K562 (cell line): ENCODE results near the gene AP2M1. TPM values are rescaled to one million over a fixed set of nuclear protein-coding genes. Genes with fewer than 3 reads are reported as not detected.

Source experiments
- ATAC-seq: fragments of 200-7000 bp; cut with Tn5 transposase; 3 replicates; pipeline ENCODE4 v1.9.1; 2020; ENCODE audit warnings: moderate library complexity
- BruUV-seq: library from RNA; stranded (reverse); fragments of 400-500 nt; replicated peaks from 2 replicates; lab custom pipeline; 2021; lab: Mats Ljungman, UMichigan
- CTCF ChIA-PET: fragments of 300-600 bp; formaldehyde crosslinking; extraction: SDS; loops from one replicate; lab custom pipeline; 2021; ENCODE audit warnings: low intra/inter-chr PET ratio; lab: Yijun Ruan, JAX
- POLR2A ChIA-PET: fragments of 300-600, 350-650 bp; sonication (Branson Sonifier 250); formaldehyde crosslinking; extraction: SDS; loops from one replicate; lab custom pipeline; 2021; ENCODE audit warnings: antibody characterized with exemption, inconsistent platforms; lab: Yijun Ruan, JAX
- DNase-seq, 4 experiments: peaks; one replicate each; pipeline versions ENCODE4 v3.0.0 to v3.0.0-alpha.2; 2011 to 2018; ENCODE audit warnings: low spot score in 3 of 4, mixed read lengths in 3 of 4; ENCODE audit errors: extremely low read depth in 1 of 4
- FAIRE-seq: peaks from 2 replicates; lab custom pipeline; 2011; peaks lifted over from hg19 to GRCh38; lab: Jason Lieb, UNC
- H2AFZ ChIP-seq: 2 replicates; pipeline ENCODE4 v1.6.0; 2011; ENCODE audit warnings: low read depth, low read length, control low read depth, inconsistent platforms
- H3K27ac ChIP-seq: fragments of 200-600 bp; 3 replicates; pipeline ENCODE4 v1.8.0; 2011; ENCODE audit warnings: low read depth, mild to moderate bottlenecking, control low read depth, inconsistent platforms, low read length, moderate library complexity, mixed read lengths; ENCODE audit errors: extremely low read depth
- H3K27me3 ChIP-seq, 2 experiments: fragments of 300-600 bp in 1 of 2; 2 replicates in 1 of 2; 3 replicates in 1 of 2; pipeline versions ENCODE4 v1.6.0 to v1.8.0; 2011; ENCODE audit warnings: inconsistent platforms in 2 of 2, low read length in 2 of 2, mild to moderate bottlenecking in 1 of 2, mixed read lengths in 1 of 2, moderate library complexity in 1 of 2; ENCODE audit not compliant: control insufficient read depth in 2 of 2, insufficient read depth in 2 of 2
- H3K36me3 ChIP-seq: fragments of 300-600 bp; 3 replicates; pipeline ENCODE4 v1.8.0; 2011; ENCODE audit warnings: mild to moderate bottlenecking, low read length, inconsistent platforms; ENCODE audit not compliant: control insufficient read depth, insufficient read depth
- H3K4me1 ChIP-seq, 2 experiments: fragments of 200-600 bp in 1 of 2; replicated peaks in 1 of 2; 2 replicates in 1 of 2; 3 replicates in 1 of 2; pipeline versions ENCODE4 v1.5.1 to v1.8.0; 2011; ENCODE audit warnings: inconsistent platforms in 2 of 2, low read length in 2 of 2, mild to moderate bottlenecking in 1 of 2, mixed read lengths in 1 of 2, moderate library complexity in 1 of 2; ENCODE audit not compliant: control insufficient read depth in 2 of 2, insufficient read depth in 2 of 2
- H3K4me2 ChIP-seq: 2 replicates; pipeline ENCODE4 v1.6.1; 2011; ENCODE audit warnings: low read length, control low read depth, inconsistent platforms, mixed read lengths; ENCODE audit not compliant: insufficient read depth
- H3K4me3 ChIP-seq: fragments of 200-600 bp; sonication (generic), shearing (Covaris generic); 2 replicates; pipeline ENCODE4 v1.5.1; 2016; ENCODE audit warnings: control low read depth, inconsistent platforms
- H3K79me2 ChIP-seq: fragments of 200-600 bp; 3 replicates; pipeline ENCODE4 v1.8.0; 2011; ENCODE audit warnings: low read length, inconsistent platforms; ENCODE audit not compliant: control insufficient read depth, insufficient read depth
- H3K9ac ChIP-seq, 2 experiments: 2 replicates each; pipeline versions ENCODE4 v1.6.0 to v1.6.1; 2011; ENCODE audit warnings: low read depth in 2 of 2, low read length in 2 of 2, control low read depth in 1 of 2, inconsistent platforms in 1 of 2, mild to moderate bottlenecking in 1 of 2, mixed read lengths in 1 of 2; ENCODE audit not compliant: insufficient read depth in 1 of 2
- H3K9me1 ChIP-seq: one replicate; pipeline ENCODE4 v1.6.0; 2011; ENCODE audit warnings: inconsistent platforms, mild to moderate bottlenecking, low read length, moderate library complexity; ENCODE audit not compliant: control insufficient read depth, insufficient read depth
- H3K9me3 ChIP-seq: replicated peaks from 2 replicates; pipeline ENCODE4 v1.5.1; 2011; ENCODE audit warnings: low read depth, low read length, inconsistent platforms; ENCODE audit not compliant: control insufficient read depth, insufficient read depth
- H4K20me1 ChIP-seq: replicated peaks from 2 replicates; pipeline ENCODE4 v1.6.1; 2011; ENCODE audit warnings: low read length, inconsistent platforms, mixed read lengths; ENCODE audit not compliant: control insufficient read depth, insufficient read depth
- BCLAF1 ChIP-seq, 2 experiments: fragments of 450-650 bp in 1 of 2; IDR thresholded peaks; 2 replicates each; pipeline ENCODE4 v1.6.1; 2011 to 2017; ENCODE audit warnings: low read depth in 2 of 2, antibody characterized with exemption in 1 of 2, borderline replicate concordance in 1 of 2, low read length in 1 of 2, mild to moderate bottlenecking in 1 of 2, mixed read lengths in 1 of 2; ENCODE audit not compliant: control insufficient read depth in 1 of 2
- C11orf30 ChIP-seq: fragments of 450-650 bp; IDR thresholded peaks from 2 replicates; pipeline ENCODE4 v1.6.1; 2016; ENCODE audit warnings: low read depth, mild to moderate bottlenecking
- FOXK2 ChIP-seq, 2 experiments: fragments of 450-650 bp; IDR thresholded peaks in 1 of 2; conservative IDR thresholded peaks in 1 of 2; 2 replicates each; pipeline ENCODE4 v1.6.1; 2016; ENCODE audit warnings: low read depth in 2 of 2, mild to moderate bottlenecking in 1 of 2
- HSF4 ChIP-seq: fragments of 250-450 bp; sonication (Bioruptor Pico); IDR thresholded peaks from 2 replicates; pipeline ENCODE4 v2.1.2; 2022; ENCODE audit warnings: mild to moderate bottlenecking, moderate library complexity, borderline replicate concordance
- MAFF ChIP-seq: IDR thresholded peaks from 2 replicates; pipeline ENCODE4 v1.6.1; 2012; ENCODE audit warnings: low read length, improper control_type of control experiment
- MAFG ChIP-seq: fragments of 450-650 bp; conservative IDR thresholded peaks from 2 replicates; pipeline ENCODE4 v1.6.1; 2016; ENCODE audit warnings: missing genetic modification characterization, missing compliant biosample characterization
- MAFK ChIP-seq: IDR thresholded peaks from 2 replicates; pipeline ENCODE4 v1.6.1; 2011; ENCODE audit warnings: low read length, improper control_type of control experiment
- PHF8 ChIP-seq: fragments of 200-600 bp; sonication (generic); IDR thresholded peaks from 2 replicates; pipeline ENCODE4 v1.6.1; 2012; ENCODE audit warnings: mixed run types, mild to moderate bottlenecking, inconsistent platforms, low read length, moderate library complexity, borderline replicate concordance
- PTBP1 ChIP-seq: fragments of 200-400 bp; formaldehyde crosslinking; IDR thresholded peaks from 2 replicates; pipeline ENCODE4 v1.6.1; 2017; ENCODE audit warnings: low read depth, low read length
- SUPT5H ChIP-seq: fragments of 450-650 bp; IDR thresholded peaks from 2 replicates; pipeline ENCODE4 v1.6.1; 2016
- TBL1XR1 ChIP-seq, 2 experiments: IDR thresholded peaks; 2 replicates each; pipeline ENCODE4 v1.6.1; 2012; ENCODE audit warnings: improper control_type of control experiment in 2 of 2, low read length in 2 of 2, mild to moderate bottlenecking in 1 of 2
- ZNF316 ChIP-seq: fragments of 450-650 bp; IDR thresholded peaks from 2 replicates; pipeline ENCODE4 v1.6.1; 2016
- ZNF77 ChIP-seq: fragments of 250-450 bp; sonication (Bioruptor Pico); IDR thresholded peaks from 2 replicates; pipeline ENCODE4 v1.5.0; 2020
- WGBS: fragments of 100-300 bp; shearing (Covaris generic); methylation state at CpG from one replicate; pipeline ENCODE4 v1.1.6; 2016; ENCODE audit warnings: low coverage, mixed read lengths; ENCODE audit not compliant: insufficient coverage; ENCODE audit errors: missing lambda C conversion rate; 5-methylcytosine and 5-hydroxymethylcytosine counted together
- in situ Hi-C: fragments of 300-500 bp; cut with MboI; formaldehyde crosslinking; loops from 4 replicates; pipeline ENCODE4 v1.15.0; 2018; ENCODE audit warnings: inconsistent platforms, mixed read lengths
- intact Hi-C: fragments of 100-400 bp; cut with micrococcal nuclease; formaldehyde crosslinking; loops from 2 replicates; pipeline ENCODE4 v1.14.2; 2022
- polyA plus RNA-seq, 8 experiments: library from polyadenylated mRNA; depleted of rRNA in 4 of 8; stranded (reverse) in 5 of 8; unstranded in 3 of 8; fragments of >200 nt; fragmentation: Nextera tagmentation in 2 of 8; fragmentation: Illumina TruSeq in 1 of 8; extraction: Ambion mirVana in 2 of 8; extraction: Trizol in 1 of 8; gene quantifications; 2 replicates each; pipeline versions ENCODE4 v1.2.1 to v1.2.3, GENCODE V29; 2011 to 2014; ENCODE audit warnings: inconsistent platforms in 1 of 8, missing spikeins in 1 of 8
- total RNA-seq, 7 experiments: library from RNA; depleted of rRNA in 6 of 7; stranded (reverse); fragments of >200 nt in 6 of 7; fragmentation: Illumina TruSeq in 2 of 7; extraction: Trizol in 2 of 7; gene quantifications; 2 replicates each; pipeline versions ENCODE4 v1.2.1 to v1.2.3, GENCODE V29; 2011 to 2021; ENCODE audit warnings: low replicate concordance in 1 of 7

The AP2M1 gene
- total and polyA plus RNA-seq, 9 of the 15 experiments (the other 6 are each of a cell fraction or from before 2014, with no cell fraction given), result 118 to 505 (median 296) TPM

- intact Hi-C loops, result loop anchor here (5.0 kb wide), 1 partner anchor 114 kb away; the partner anchor contains the start of genes ALG3 and EEF1AKMT4
- H2AFZ ChIP-seq, result peak overlapping the region; percentile 95
Observed at GRCh38 chr3:184132945-184133344, 41.7 kb upstream of the AP2M1 start.

More at GRCh38 chr3:184132945-184133344, 41.7 kb upstream of the AP2M1 start:
- peak overlapping the region in 1 of 2 experiments; percentile 99; a peak in 2 of 4 replicates for H3K9ac ChIP-seq
- in situ Hi-C loops, result no loop called here
- no peaks in the 10 kb centered on the region; a peak in 1 of 5 replicates for H3K27me3 ChIP-seq
- WGBS, result 82% methylated on average over 4 of the region's 4 CpGs
- peak overlapping the region; percentile 92; the same call in 1 of the 3 replicates for H3K27ac ChIP-seq
- no peaks in the 10 kb centered on the region for H3K9me1 ChIP-seq
- H3K4me1 ChIP-seq, result peaks cover 7 to 21% of the 10 kb centered on the region in 2 experiments; a peak in 4 of 5 replicates
- H3K4me2 ChIP-seq, result peak overlapping the region; percentile 100; the same call in 1 of the 2 replicates
- H3K9me3 ChIP-seq, result no peaks in the 10 kb centered on the region
- peaks cover 17% of the 10 kb centered on the region; the same call in 2 of the 3 replicates for H3K36me3 ChIP-seq
- TF ChIP-seq MAFK (peak; percentile 68; the same call in 1 of the 2 replicates), C11orf30 (peak; percentile 90), MAFG (tag) (peak; percentile 58), BCLAF1 (IDR thresholded peaks at IDR 0.05; ENCODE audit: borderline replicate concordance in 1 of 2, control insufficient read depth in 1 of 2, low read depth in 2 of 2, low read length in 1 of 2) (no peak), TBL1XR1 (IDR thresholded peaks at IDR 0.05; ENCODE audit: low read length in 2 of 2) (no peak), MAFF (peak; percentile 78), PHF8 (no peak), ZNF316 (peak; percentile 95), PTBP1 (no peak), ZNF77 (CRISPR knock-in tag) (no peak), HSF4 (CRISPR knock-in tag) (no peak), SUPT5H (no peak), FOXK2 (conservative IDR thresholded peaks at IDR 0.05 in 1 of 2, IDR thresholded peaks at IDR 0.05 in 1 of 2; ENCODE audit: low read depth in 2 of 2) (no peak)
- FAIRE-seq (no peak), DNase-seq (no peak), ATAC-seq (no peak)
- no peak overlapping the region for H3K4me3 ChIP-seq
- POLR2A ChIA-PET, result interaction anchor here (1.0 to 2.6 kb wide), 2 partner anchors 13 to 22 kb away, joined by 4 to 6 read pairs; partner anchors contain the start of gene DVL3
- H4K20me1 ChIP-seq, result no peaks in the 10 kb centered on the region
- H3K79me2 ChIP-seq, result peaks cover 48% of the 10 kb centered on the region
- CTCF ChIA-PET, result no interaction called here
- BruUV-seq, result no TSS peak
